Neural cell (in vitro differentiated cells): ENCODE measurements around the gene SLC6A6.

Source experiments
- CTCF ChIP-seq: fragments of 450-650 bp; IDR thresholded peaks from 2 replicates; pipeline ENCODE4 v1.5.1; 2014; ENCODE audit warnings: antibody characterized with exemption, mild to moderate bottlenecking, moderate library complexity; ENCODE audit not compliant: poor library complexity, severe bottlenecking
- EP300 ChIP-seq: fragments of 450-650 bp; conservative IDR thresholded peaks from 2 replicates; pipeline ENCODE4 v1.6.1; 2014; ENCODE audit warnings: antibody characterized with exemption, mild to moderate bottlenecking, moderate library complexity; ENCODE audit not compliant: poor library complexity, severe bottlenecking
- EZH2 ChIP-seq: fragments of 200-600, 300-800 bp; shearing (Covaris generic), sonication (generic); IDR thresholded peaks from 2 replicates; pipeline ENCODE4 v1.6.1; 2014; ENCODE audit warnings: antibody characterized with exemption, low read length, borderline replicate concordance, mild to moderate bottlenecking; ENCODE audit not compliant: insufficient read depth, poor library complexity, severe bottlenecking
- POLR2AphosphoS5 ChIP-seq: IDR thresholded peaks from 2 replicates; pipeline ENCODE4 v1.6.1; 2012
- RAD21 ChIP-seq: fragments of 450-650 bp; conservative IDR thresholded peaks from 2 replicates; pipeline ENCODE4 v1.6.1; 2014; ENCODE audit warnings: antibody characterized with exemption, mild to moderate bottlenecking, moderate library complexity
- REST ChIP-seq: IDR thresholded peaks from 2 replicates; pipeline ENCODE4 v1.6.1; 2012; ENCODE audit warnings: borderline replicate concordance
- SMC3 ChIP-seq: fragments of 450-650 bp; conservative IDR thresholded peaks from 2 replicates; pipeline ENCODE4 v1.6.1; 2014; ENCODE audit warnings: antibody characterized with exemption, mild to moderate bottlenecking, moderate library complexity; ENCODE audit not compliant: poor library complexity

- TF ChIP-seq SMC3 (no peak), REST (no peak), POLR2AphosphoS5 (no peak), CTCF (no peak), EP300 (no peak), RAD21 (no peak), EZH2 (no peak)
These were observed 27.9 kb upstream of the SLC6A6 start for GRCh38 chr3:14374444-14374883.
